ENCODE measurements around the gene TTLL13. TPM values are rescaled to one million over a fixed set of nuclear protein-coding genes. Genes with fewer than 3 reads are reported as not detected.

The TTLL13 gene
- total and polyA plus RNA-seq, 9 of the 15 experiments (the other 6 are each of a cell fraction or from before 2014, with no cell fraction given) = 0.05 to 0.24 (median 0.11) TPM; not detected in 1

DNA sequence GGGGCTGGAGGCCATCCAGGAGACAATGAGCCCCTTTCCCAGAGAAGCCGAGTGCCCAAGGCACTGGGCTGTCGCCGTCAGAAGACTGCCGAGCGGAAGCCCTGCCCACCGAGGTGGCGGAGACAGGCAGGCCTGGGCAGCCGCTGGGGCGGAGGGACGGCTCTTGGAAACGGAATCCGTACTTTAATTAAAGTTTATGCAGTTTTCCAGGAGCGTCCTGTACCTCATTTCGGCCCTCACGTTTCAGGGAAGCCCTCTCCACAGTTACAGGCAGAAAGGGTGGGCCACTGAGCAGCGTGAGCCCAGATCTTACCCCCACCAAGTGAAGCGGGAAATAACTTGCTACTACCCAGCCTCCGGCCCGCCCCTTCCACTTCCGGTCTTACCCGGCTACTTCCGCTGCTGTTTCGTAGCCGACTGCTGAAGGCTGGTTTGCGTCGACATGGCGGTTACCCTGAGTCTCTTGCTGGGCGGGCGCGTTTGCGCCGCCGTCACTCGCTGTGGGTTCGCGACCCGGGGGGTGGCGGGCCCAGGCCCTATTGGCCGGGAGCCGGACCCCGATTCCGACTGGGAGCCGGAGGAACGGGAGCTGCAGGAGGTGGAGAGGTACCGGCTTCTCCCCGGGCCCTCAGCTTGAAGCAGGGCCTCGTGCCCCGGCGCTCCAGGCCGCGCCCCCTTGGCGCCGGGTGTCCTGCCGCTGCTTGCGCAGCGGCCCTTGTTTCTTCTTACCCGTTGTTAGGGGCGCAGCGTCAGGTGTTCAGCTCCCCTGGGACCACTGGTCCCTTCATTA lies 16.1 kb downstream of the TTLL13 start, which contains the start of gene NGRN (continued):
- TF ChIP-seq DNMT1 (IDR thresholded peaks at IDR 0.05) (no peak), ZNF3 (CRISPR knock-in tag; IDR thresholded peaks at IDR 0.05) (no peak), SAFB2 (IDR thresholded peaks at IDR 0.05; ENCODE audit: borderline replicate concordance, low read depth, low read length, severe bottlenecking) (no peak), ETS2 (tag; IDR thresholded peaks at IDR 0.05; ENCODE audit: borderline replicate concordance, poor library complexity, severe bottlenecking) (no peak), MAFK (IDR thresholded peaks at IDR 0.05; ENCODE audit: low read length) (no peak), RBM39 (optimal IDR thresholded peaks at IDR 0.05; ENCODE audit: low read depth, low read length) (no peak), TCFL5 (CRISPR knock-in tag; conservative IDR thresholded peaks at IDR 0.05) (no peak), KHSRP (IDR thresholded peaks at IDR 0.05) (no peak), BRD4 (IDR thresholded peaks at IDR 0.05) (peak; percentile 79), RB1 (IDR thresholded peaks at IDR 0.05; ENCODE audit: low read depth) (peak; percentile 73), NCOA4 (IDR thresholded peaks at IDR 0.05; ENCODE audit: partially characterized antibody) (no peak)
- TF ChIP-seq, protein P1, sequence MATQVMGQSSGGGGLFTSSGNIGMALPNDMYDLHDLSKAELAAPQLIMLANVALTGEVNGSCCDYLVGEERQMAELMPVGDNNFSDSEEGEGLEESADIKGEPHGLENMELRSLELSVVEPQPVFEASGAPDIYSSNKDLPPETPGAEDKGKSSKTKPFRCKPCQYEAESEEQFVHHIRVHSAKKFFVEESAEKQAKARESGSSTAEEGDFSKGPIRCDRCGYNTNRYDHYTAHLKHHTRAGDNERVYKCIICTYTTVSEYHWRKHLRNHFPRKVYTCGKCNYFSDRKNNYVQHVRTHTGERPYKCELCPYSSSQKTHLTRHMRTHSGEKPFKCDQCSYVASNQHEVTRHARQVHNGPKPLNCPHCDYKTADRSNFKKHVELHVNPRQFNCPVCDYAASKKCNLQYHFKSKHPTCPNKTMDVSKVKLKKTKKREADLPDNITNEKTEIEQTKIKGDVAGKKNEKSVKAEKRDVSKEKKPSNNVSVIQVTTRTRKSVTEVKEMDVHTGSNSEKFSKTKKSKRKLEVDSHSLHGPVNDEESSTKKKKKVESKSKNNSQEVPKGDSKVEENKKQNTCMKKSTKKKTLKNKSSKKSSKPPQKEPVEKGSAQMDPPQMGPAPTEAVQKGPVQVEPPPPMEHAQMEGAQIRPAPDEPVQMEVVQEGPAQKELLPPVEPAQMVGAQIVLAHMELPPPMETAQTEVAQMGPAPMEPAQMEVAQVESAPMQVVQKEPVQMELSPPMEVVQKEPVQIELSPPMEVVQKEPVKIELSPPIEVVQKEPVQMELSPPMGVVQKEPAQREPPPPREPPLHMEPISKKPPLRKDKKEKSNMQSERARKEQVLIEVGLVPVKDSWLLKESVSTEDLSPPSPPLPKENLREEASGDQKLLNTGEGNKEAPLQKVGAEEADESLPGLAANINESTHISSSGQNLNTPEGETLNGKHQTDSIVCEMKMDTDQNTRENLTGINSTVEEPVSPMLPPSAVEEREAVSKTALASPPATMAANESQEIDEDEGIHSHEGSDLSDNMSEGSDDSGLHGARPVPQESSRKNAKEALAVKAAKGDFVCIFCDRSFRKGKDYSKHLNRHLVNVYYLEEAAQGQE (IDR thresholded peaks at IDR 0.05; ENCODE audit: borderline replicate concordance) = peak; percentile 39
- TF ChIP-seq, protein P1 (CRISPR knock-in tag; IDR thresholded peaks at IDR 0.05; ENCODE audit: low read depth) = no peak; the same call in 1 of the 2 replicates
- TF ChIP-seq, protein P2, sequence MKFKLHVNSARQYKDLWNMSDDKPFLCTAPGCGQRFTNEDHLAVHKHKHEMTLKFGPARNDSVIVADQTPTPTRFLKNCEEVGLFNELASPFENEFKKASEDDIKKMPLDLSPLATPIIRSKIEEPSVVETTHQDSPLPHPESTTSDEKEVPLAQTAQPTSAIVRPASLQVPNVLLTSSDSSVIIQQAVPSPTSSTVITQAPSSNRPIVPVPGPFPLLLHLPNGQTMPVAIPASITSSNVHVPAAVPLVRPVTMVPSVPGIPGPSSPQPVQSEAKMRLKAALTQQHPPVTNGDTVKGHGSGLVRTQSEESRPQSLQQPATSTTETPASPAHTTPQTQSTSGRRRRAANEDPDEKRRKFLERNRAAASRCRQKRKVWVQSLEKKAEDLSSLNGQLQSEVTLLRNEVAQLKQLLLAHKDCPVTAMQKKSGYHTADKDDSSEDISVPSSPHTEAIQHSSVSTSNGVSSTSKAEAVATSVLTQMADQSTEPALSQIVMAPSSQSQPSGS (CRISPR knock-in tag; IDR thresholded peaks at IDR 0.05) = no peak
- TF ChIP-seq, protein P3, sequence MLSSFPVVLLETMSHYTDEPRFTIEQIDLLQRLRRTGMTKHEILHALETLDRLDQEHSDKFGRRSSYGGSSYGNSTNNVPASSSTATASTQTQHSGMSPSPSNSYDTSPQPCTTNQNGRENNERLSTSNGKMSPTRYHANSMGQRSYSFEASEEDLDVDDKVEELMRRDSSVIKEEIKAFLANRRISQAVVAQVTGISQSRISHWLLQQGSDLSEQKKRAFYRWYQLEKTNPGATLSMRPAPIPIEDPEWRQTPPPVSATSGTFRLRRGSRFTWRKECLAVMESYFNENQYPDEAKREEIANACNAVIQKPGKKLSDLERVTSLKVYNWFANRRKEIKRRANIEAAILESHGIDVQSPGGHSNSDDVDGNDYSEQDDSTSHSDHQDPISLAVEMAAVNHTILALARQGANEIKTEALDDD (IDR thresholded peaks at IDR 0.05) = peak; percentile 29; the same call in 1 of the 2 replicates
- TF ChIP-seq, protein P4, sequence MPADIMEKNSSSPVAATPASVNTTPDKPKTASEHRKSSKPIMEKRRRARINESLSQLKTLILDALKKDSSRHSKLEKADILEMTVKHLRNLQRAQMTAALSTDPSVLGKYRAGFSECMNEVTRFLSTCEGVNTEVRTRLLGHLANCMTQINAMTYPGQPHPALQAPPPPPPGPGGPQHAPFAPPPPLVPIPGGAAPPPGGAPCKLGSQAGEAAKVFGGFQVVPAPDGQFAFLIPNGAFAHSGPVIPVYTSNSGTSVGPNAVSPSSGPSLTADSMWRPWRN (IDR thresholded peaks at IDR 0.05; ENCODE audit: low read depth) = no peak
- TF ChIP-seq, protein P5, sequence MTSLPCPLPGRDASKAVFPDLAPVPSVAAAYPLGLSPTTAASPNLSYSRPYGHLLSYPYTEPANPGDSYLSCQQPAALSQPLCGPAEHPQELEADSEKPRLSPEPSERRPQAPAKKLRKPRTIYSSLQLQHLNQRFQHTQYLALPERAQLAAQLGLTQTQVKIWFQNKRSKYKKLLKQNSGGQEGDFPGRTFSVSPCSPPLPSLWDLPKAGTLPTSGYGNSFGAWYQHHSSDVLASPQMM (CRISPR knock-in tag; IDR thresholded peaks at IDR 0.05) = no peak

Measured in K562 (cell line).